Activated naive CD4-positive, alpha-beta T cell treated with anti-CD3 and anti-CD28 coated beads, Interleukin-2, amount 10 ng/mL, durations not matched to agents 7 days and 5 days (primary cell): ENCODE results near the gene BCL2L1.

Source experiments
- CTCF ChIA-PET: fragments of 350-600 bp; sonication (Branson Sonifier 250); formaldehyde crosslinking; loops from one replicate; lab custom pipeline; 2021; ENCODE audit warnings: antibody characterized with exemption; lab: Charles Lee
- DNase-seq: peaks from one replicate; pipeline ENCODE4 v3.0.0-alpha.2; 2020
- H3K27ac Mint-ChIP-seq: one replicate; pipeline ENCODE4 v1.8.0; 2021; ENCODE audit warnings: mild to moderate bottlenecking, moderate library complexity, mixed read lengths
- H3K27me3 Mint-ChIP-seq: one replicate; pipeline ENCODE4 v1.8.0; 2021; ENCODE audit warnings: mild to moderate bottlenecking, mixed read lengths
- H3K36me3 Mint-ChIP-seq: one replicate; pipeline ENCODE4 v1.8.0; 2021; ENCODE audit warnings: mixed read lengths
- H3K4me1 Mint-ChIP-seq: one replicate; pipeline ENCODE4 v1.8.0; 2021; ENCODE audit warnings: mixed read lengths
- H3K4me3 Mint-ChIP-seq: one replicate; pipeline ENCODE4 v1.8.0; 2021; ENCODE audit warnings: mild to moderate bottlenecking, moderate library complexity, mixed read lengths
- H3K9me3 Mint-ChIP-seq: one replicate; pipeline ENCODE4 v1.8.0; 2021; ENCODE audit warnings: mixed read lengths

The BCL2L1 gene

GRCh38 chr20:31698803-31699718 lies 23.6 kb downstream of the BCL2L1 start:
- Mint-ChIP-seq H3K4me3 (no peak overlapping the region), H3K4me1 (peaks cover 63% of the 10 kb centered on the region), H3K27ac (peak overlapping the region; percentile 85), H3K36me3 (peaks cover 45% of the 10 kb centered on the region), H3K9me3 (no peaks in the 10 kb centered on the region), H3K27me3 (no peaks in the 10 kb centered on the region)
- DNase-seq = peak; percentile 43
- CTCF ChIA-PET = interaction anchor here (1.0 to 6.5 kb wide), 8 partner anchors 12 to 37 kb away, joined by 3 to 48 read pairs (median 6); partner anchors contain the start of gene BCL2L1

DNA sequence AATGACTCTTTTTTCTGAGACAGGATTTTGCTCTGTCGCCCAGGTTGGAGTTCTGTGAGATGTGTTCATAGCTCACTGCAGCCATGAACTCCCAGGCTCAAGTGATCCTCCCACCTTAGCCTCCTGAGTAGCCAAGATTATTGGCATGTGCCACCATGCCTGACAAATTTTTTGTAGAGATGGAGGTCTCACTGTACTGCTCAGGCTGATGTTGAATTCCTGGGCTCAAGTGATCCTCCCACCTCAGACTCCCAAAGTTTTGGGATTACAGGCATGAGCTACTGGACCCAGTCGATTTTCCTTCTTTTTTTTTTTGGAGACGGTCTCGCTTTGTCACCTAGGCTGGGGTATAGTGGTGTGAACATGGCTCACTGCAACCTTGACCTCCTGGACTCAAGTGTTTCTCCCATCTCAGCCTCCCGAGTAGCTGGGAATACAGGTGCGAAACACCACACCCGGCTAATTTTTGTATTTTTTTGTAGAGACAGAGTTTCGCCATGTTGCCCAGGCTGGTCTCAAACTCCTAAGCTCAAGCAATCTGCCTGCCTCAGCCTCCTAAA lies 24.3 kb downstream of the BCL2L1 start:
- H3K27me3 Mint-ChIP-seq = no peaks in the 10 kb centered on the region
- no peak for DNase-seq
- CTCF ChIA-PET = interaction anchor here (0.7 to 6.5 kb wide), 6 partner anchors 12 to 37 kb away, joined by 3 to 48 read pairs (median 7); partner anchors contain the start of gene BCL2L1
- H3K36me3 Mint-ChIP-seq = peaks cover 46% of the 10 kb centered on the region
- H3K4me1 Mint-ChIP-seq = peaks cover 67% of the 10 kb centered on the region
- H3K9me3 Mint-ChIP-seq = no peaks in the 10 kb centered on the region
- H3K4me3 Mint-ChIP-seq = no peak overlapping the region
- peak overlapping the region; percentile 85 for H3K27ac Mint-ChIP-seq

DNA sequence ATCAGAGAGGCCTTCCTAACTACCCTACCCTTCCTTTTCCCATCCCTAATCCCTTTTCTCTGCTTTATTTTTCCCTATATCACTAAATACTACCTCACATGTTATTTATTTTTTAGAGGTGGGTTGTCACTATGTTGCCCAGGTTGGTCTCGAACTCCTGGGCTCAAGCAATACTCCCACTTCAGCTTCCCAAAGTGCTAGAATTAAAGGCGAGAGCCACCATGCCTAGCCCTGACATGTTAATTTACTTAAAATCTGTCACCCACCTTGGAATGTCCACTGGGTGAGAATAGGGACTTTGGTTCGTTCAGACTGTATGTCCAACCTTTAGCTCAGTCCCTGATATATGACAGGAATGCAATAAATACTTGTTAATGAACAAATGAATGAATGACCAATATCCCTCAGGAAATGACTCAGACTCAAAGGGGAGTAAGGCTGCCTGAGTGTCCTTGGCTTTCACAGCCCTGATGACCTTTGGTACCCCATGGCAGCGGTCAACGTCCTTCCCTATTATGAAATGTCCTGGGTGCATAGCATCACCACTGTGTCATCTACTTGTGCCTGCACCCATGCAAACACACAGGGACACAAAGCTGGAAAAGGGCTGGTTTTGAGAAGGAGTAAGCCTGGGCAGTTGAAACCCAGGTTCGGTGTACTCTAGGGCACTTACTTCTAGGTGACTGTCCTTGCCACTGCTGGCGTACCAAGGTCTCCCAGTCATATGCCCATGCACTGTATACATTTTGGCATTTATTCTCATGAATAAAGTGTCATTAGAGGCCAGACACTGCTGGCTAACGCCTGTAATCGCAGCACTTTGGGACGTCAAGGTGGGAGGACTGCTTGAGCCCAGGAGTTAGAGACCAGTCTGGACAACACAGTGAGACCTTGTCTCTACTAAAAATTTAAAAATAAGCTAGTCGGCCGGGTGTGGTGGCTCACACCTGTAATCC lies 26.5 kb downstream of the BCL2L1 start:
- Mint-ChIP-seq H3K4me3 (no peak overlapping the region), H3K27me3 (no peaks in the 10 kb centered on the region), H3K27ac (no peak overlapping the region), H3K36me3 (peaks cover 46% of the 10 kb centered on the region), H3K9me3 (no peaks in the 10 kb centered on the region), H3K4me1 (peaks cover 72% of the 10 kb centered on the region)
- DNase-seq = no peak
- CTCF ChIA-PET = interaction anchor here (0.7 to 6.5 kb wide), 6 partner anchors 22 to 193 kb away, joined by 3 to 48 read pairs (median 3); partner anchors contain the start of gene BCL2L1

DNA sequence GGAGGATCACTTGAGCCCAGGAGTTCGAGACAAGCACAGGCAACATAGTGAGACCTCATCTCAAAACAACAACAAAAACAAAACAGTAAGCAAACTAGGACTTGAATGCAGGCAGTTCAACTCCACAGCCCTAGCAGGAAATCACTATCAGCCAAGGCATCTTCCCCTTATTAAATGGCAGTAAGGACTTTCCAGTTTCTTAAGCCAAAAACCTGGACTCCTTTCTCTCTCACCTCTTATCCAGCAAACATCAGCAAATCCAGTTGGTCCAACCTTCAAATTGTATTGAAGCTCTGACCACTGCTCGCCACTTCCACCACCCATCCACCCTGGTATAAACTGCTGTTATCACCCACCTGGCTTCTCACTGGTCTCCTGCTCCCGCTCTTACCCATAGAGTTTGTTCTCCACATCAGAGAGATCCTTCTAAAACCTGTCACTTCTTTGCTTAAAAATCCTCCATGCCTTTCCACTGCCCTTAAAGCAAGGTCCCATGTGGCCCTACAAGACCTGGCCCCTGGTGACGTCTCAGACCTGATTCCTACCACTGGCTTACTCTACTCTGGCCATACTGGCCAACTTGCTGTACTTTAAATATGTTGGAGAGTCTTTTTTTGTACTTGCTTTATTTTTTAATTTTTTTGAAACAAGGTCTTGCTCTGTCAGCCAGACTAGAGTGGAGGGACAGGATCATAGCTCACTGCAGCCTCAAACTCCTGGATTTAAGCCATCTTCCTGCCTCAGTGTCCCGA lies 27.6 kb downstream of the BCL2L1 start:
- Mint-ChIP-seq H3K36me3 (peaks cover 42% of the 10 kb centered on the region), H3K27ac (peak overlapping the region; percentile 43), H3K27me3 (no peaks in the 10 kb centered on the region), H3K4me3 (no peak overlapping the region), H3K4me1 (peaks cover 67% of the 10 kb centered on the region), H3K9me3 (no peaks in the 10 kb centered on the region)
- CTCF ChIA-PET = interaction anchor here (1.1 to 6.1 kb wide), 3 partner anchors 20 to 192 kb away, joined by 3 to 46 read pairs (median 8); no protein-coding TSS in a partner anchor
- no peak for DNase-seq

GRCh38 chr20:31693987-31694661 lies 28.5 kb downstream of the BCL2L1 start:
- H3K27me3 Mint-ChIP-seq = no peaks in the 10 kb centered on the region
- H3K4me1 Mint-ChIP-seq = peaks cover 62% of the 10 kb centered on the region
- peaks cover 38% of the 10 kb centered on the region for H3K36me3 Mint-ChIP-seq
- H3K4me3 Mint-ChIP-seq = no peak overlapping the region
- peak overlapping the region; percentile 73 for H3K27ac Mint-ChIP-seq
- no peak for DNase-seq
- CTCF ChIA-PET = interaction anchor here (0.5 to 6.1 kb wide), 6 partner anchors 13 to 32 kb away, joined by 3 to 46 read pairs (median 6); no protein-coding TSS in a partner anchor
- no peaks in the 10 kb centered on the region for H3K9me3 Mint-ChIP-seq

- H3K36me3 Mint-ChIP-seq = peaks cover 37% of the 10 kb centered on the region
- H3K27ac Mint-ChIP-seq = peak overlapping the region; percentile 80
- peaks cover 61% of the 10 kb centered on the region for H3K4me1 Mint-ChIP-seq
- H3K27me3 Mint-ChIP-seq = no peaks in the 10 kb centered on the region
- no peaks in the 10 kb centered on the region for H3K9me3 Mint-ChIP-seq
- no peak overlapping the region for H3K4me3 Mint-ChIP-seq
- CTCF ChIA-PET = interaction anchor here (0.5 to 6.1 kb wide), 5 partner anchors 13 to 32 kb away, joined by 3 to 46 read pairs (median 8); no protein-coding TSS in a partner anchor
- DNase-seq = no peak
Observed at GRCh38 chr20:31693402-31693801, 29.3 kb downstream of the BCL2L1 start.

DNA sequence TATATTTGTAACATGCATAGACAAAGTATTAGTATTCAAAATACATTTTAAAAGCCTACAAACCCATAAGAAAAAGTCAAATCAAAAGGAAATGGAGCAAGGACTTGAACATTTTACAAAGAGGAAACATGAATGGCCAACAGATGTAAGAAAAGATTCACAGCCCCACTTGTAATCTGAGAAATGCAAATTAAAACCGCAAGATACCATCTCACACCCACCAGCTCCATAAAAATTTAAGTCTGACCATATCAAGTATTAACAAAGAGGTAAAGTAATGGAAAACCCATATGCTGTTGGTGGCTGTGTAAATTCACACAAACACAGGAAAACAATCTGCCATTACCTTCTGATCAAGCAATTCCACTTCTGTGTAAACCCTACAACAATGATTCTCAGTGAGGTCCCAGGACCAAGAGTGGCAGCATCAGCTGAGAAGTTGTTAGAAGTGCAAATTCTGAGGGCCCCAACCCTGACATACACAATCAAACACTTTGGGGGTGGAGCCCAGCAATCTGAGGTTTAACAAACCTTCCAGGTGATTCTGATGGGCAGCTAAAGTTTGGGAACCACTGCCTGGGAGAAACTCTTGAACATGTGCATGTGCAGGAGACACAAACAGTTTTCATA lies 30.9 kb downstream of the BCL2L1 start:
- no peak for DNase-seq
- H3K27ac Mint-ChIP-seq = peak overlapping the region; percentile 86
- peaks cover 61% of the 10 kb centered on the region for H3K4me1 Mint-ChIP-seq
- no peaks in the 10 kb centered on the region for H3K9me3 Mint-ChIP-seq
- CTCF ChIA-PET = interaction anchor here (1.2 to 6.1 kb wide), 3 partner anchors 11 to 30 kb away, joined by 3 to 46 read pairs (median 5); no protein-coding TSS in a partner anchor
- H3K27me3 Mint-ChIP-seq = no peaks in the 10 kb centered on the region
- H3K4me3 Mint-ChIP-seq = no peak overlapping the region
- peaks cover 42% of the 10 kb centered on the region for H3K36me3 Mint-ChIP-seq

DNA sequence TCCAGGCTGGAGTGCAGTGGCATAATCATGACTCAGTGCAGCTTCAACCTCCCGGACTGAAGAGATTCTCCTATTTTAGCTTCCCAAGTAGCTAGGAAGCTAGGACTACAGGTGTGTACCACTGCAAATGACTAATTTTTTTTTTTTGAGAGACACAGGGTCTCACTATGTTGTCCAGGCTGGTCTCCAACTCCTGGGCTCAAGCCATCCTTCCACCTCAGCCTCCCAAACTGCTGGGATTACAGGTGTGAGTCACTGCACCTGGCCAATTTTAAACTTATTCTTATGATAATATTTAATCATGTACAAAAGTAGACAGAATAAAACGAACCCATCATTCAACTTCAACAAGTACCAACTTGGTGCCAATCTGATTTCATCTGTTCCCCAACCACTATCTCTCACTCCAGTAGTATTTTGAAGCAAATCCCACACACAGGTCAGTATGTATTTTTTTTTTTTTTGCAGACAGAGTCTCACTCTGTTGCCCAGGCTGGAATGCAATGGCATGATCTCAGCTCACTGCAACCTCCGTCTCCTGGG lies 32.5 kb downstream of the BCL2L1 start:
- peaks cover 54% of the 10 kb centered on the region for H3K36me3 Mint-ChIP-seq
- H3K4me1 Mint-ChIP-seq = peaks cover 66% of the 10 kb centered on the region
- CTCF ChIA-PET = interaction anchor here (0.7 to 6.1 kb wide), 2 partner anchors 28 to 30 kb away, joined by 3 to 46 read pairs; no protein-coding TSS in a partner anchor
- no peak for DNase-seq
- H3K9me3 Mint-ChIP-seq = no peaks in the 10 kb centered on the region
- H3K4me3 Mint-ChIP-seq = no peak overlapping the region
- no peaks in the 10 kb centered on the region for H3K27me3 Mint-ChIP-seq
- H3K27ac Mint-ChIP-seq = peak overlapping the region; percentile 66

- Mint-ChIP-seq H3K4me1 (peaks cover 65% of the 10 kb centered on the region), H3K27ac (peak overlapping the region; percentile 80), H3K4me3 (no peak overlapping the region), H3K9me3 (no peaks in the 10 kb centered on the region), H3K27me3 (no peaks in the 10 kb centered on the region), H3K36me3 (peaks cover 57% of the 10 kb centered on the region)
- CTCF ChIA-PET = interaction anchor here (2.1 kb wide), 1 partner anchor 28 kb away, joined by 8 read pairs; no protein-coding TSS in a partner anchor
- DNase-seq = no peak
Observed at GRCh38 chr20:31689141-31689540, 33.5 kb downstream of the BCL2L1 start.

- CTCF ChIA-PET = interaction anchor here (0.9 to 2.1 kb wide), 2 partner anchors 10 to 26 kb away, joined by 5 to 8 read pairs; no protein-coding TSS in a partner anchor
- no peak overlapping the region for H3K27ac Mint-ChIP-seq
- no peaks in the 10 kb centered on the region for H3K9me3 Mint-ChIP-seq
- no peak overlapping the region for H3K4me3 Mint-ChIP-seq
- H3K27me3 Mint-ChIP-seq = no peaks in the 10 kb centered on the region
- DNase-seq = no peak
- H3K4me1 Mint-ChIP-seq = peaks cover 72% of the 10 kb centered on the region
- H3K36me3 Mint-ChIP-seq = peaks cover 66% of the 10 kb centered on the region
Observed at GRCh38 chr20:31687777-31688176, 34.9 kb downstream of the BCL2L1 start.

- Mint-ChIP-seq H3K9me3 (no peaks in the 10 kb centered on the region), H3K27me3 (no peaks in the 10 kb centered on the region), H3K4me3 (no peak overlapping the region), H3K27ac (peak overlapping the region; percentile 82), H3K36me3 (peaks cover 68% of the 10 kb centered on the region), H3K4me1 (peaks cover 74% of the 10 kb centered on the region)
- CTCF ChIA-PET = interaction anchor here (0.6 to 5.7 kb wide), 5 partner anchors 14 to 132 kb away, joined by 3 to 28 read pairs (median 4); no protein-coding TSS in a partner anchor
- DNase-seq = no peak
Observed at GRCh38 chr20:31685853-31686643, 36.6 kb downstream of the BCL2L1 start.
